CD4-positive, alpha-beta memory T cell (primary cell): Measurements from ENCODE around the gene TRH. TPM values are rescaled to one million over a fixed set of nuclear protein-coding genes. Genes with fewer than 3 reads are reported as not detected.

Source experiments
- CTCF ChIA-PET: fragments of 350-600 bp; sonication (Branson Sonifier 250); formaldehyde crosslinking; loops from one replicate; lab custom pipeline; 2021; ENCODE audit warnings: inconsistent platforms; ENCODE audit not compliant: partially characterized antibody; lab: Charles Lee
- POLR2A ChIA-PET: fragments of 350-600 bp; sonication (Branson Sonifier 250); formaldehyde crosslinking; loops from one replicate; lab custom pipeline; 2021; ENCODE audit not compliant: partially characterized antibody; lab: Charles Lee
- DNase-seq, 5 donors: peaks; one replicate each; pipeline versions ENCODE4 v3.0.0 to v3.0.0-alpha.2; 2020 to 2022; ENCODE audit warnings: mixed read lengths in 1 of 5
- H3K27ac ChIP-seq: one replicate; pipeline ENCODE4 v1.7.0; 2013; ENCODE audit warnings: low read depth, low read length
- H3K27me3 ChIP-seq: 2 replicates; pipeline ENCODE4 v1.7.0; 2013; ENCODE audit warnings: mild to moderate bottlenecking, low read length, moderate library complexity; ENCODE audit not compliant: insufficient read depth
- H3K36me3 ChIP-seq: 2 replicates; pipeline ENCODE4 v1.7.0; 2013; ENCODE audit warnings: mild to moderate bottlenecking, low read length, moderate library complexity; ENCODE audit not compliant: insufficient read depth
- H3K4me1 ChIP-seq: 2 replicates; pipeline ENCODE4 v1.7.0; 2013; ENCODE audit warnings: mild to moderate bottlenecking, low read length, moderate library complexity; ENCODE audit not compliant: insufficient read depth
- H3K4me3 ChIP-seq, 2 donors: one replicate each; pipeline ENCODE4 v1.7.0; 2013; ENCODE audit warnings: low read length in 2 of 2, mild to moderate bottlenecking in 1 of 2
- H3K9me3 ChIP-seq, 2 donors: one replicate each; pipeline ENCODE4 v1.7.0; 2013; ENCODE audit warnings: low read length in 2 of 2, control low read depth in 1 of 2; ENCODE audit not compliant: control insufficient read depth in 1 of 2
- H3K27ac Mint-ChIP-seq, 7 donors: one replicate each; pipeline ENCODE4 v1.8.0; 2020 to 2021; ENCODE audit warnings: mixed read lengths in 7 of 7, mild to moderate bottlenecking in 6 of 7, inconsistent platforms in 3 of 7, moderate library complexity in 3 of 7
- H3K27me3 Mint-ChIP-seq, 2 donors: one replicate each; pipeline ENCODE4 v1.8.0; 2020 to 2021; ENCODE audit warnings: mixed read lengths in 2 of 2
- H3K36me3 Mint-ChIP-seq, 2 donors: one replicate each; pipeline ENCODE4 v1.8.0; 2020 to 2021; ENCODE audit warnings: mixed read lengths in 2 of 2, inconsistent platforms in 1 of 2, mild to moderate bottlenecking in 1 of 2
- H3K4me1 Mint-ChIP-seq, 4 donors: one replicate each; pipeline ENCODE4 v1.8.0; 2020 to 2021; ENCODE audit warnings: mixed read lengths in 4 of 4, mild to moderate bottlenecking in 1 of 4
- H3K4me3 Mint-ChIP-seq, 8 donors: one replicate each; pipeline ENCODE4 v1.8.0; 2020 to 2021; ENCODE audit warnings: mixed read lengths in 8 of 8, mild to moderate bottlenecking in 7 of 8, moderate library complexity in 6 of 8, inconsistent platforms in 3 of 8
- H3K9me3 Mint-ChIP-seq, 8 donors: one replicate each; pipeline ENCODE4 v1.8.0; 2020 to 2021; ENCODE audit warnings: mixed read lengths in 8 of 8, mild to moderate bottlenecking in 5 of 8, inconsistent platforms in 3 of 8, moderate library complexity in 1 of 8
- intact Hi-C: fragments of 100-400 bp; cut with micrococcal nuclease; formaldehyde crosslinking; loops from one replicate; pipeline ENCODE4 v1.15.1; 2023
- polyA plus RNA-seq, 2 donors: library from polyadenylated mRNA; unstranded; fragments of 300-500 nt; fragmentation: Illumina TruSeq; gene quantifications; one replicate each; pipeline ENCODE4 v1.2.3, GENCODE V29; 2021
- total RNA-seq, 2 experiments: library from RNA; stranded (reverse); gene quantifications; one replicate each; pipeline ENCODE4 v1.2.3, GENCODE V29; 2021

Gene TRH
- total and polyA plus RNA-seq, 4 experiments from 2014 or later: not detected

GRCh38 chr3:129947538-129948240 lies 26.8 kb upstream of the TRH start:
- intact Hi-C loops: no loop called here
- CTCF ChIA-PET: interaction anchor here (1.7 kb wide), 1 partner anchor 299 kb away, joined by 4 read pairs; no protein-coding TSS in a partner anchor
- H3K9me3 ChIP-seq: no peaks in the 10 kb centered on the region

GRCh38 chr3:129950318-129951046 lies 24.0 kb upstream of the TRH start:
- no peak overlapping the region for H3K27ac Mint-ChIP-seq
- no peak overlapping the region for H3K27ac ChIP-seq
- no peak for DNase-seq
- no peak overlapping the region for H3K4me3 Mint-ChIP-seq
- no peak overlapping the region for H3K4me3 ChIP-seq
- H3K27me3 Mint-ChIP-seq: peaks cover 7 to 10% of the 10 kb centered on the region in 2 donors
- peaks cover 4% of the 10 kb centered on the region for H3K27me3 ChIP-seq
- no peaks in the 10 kb centered on the region for H3K36me3 Mint-ChIP-seq
- H3K9me3 ChIP-seq: no peaks in the 10 kb centered on the region
- H3K4me1 Mint-ChIP-seq: no peaks in the 10 kb centered on the region
- no peaks in the 10 kb centered on the region for H3K36me3 ChIP-seq
- ChIA-PET POLR2A (no interaction called here), CTCF (interaction anchor here (1.9 kb wide), 1 partner anchor 323 kb away, joined by 4 read pairs; no protein-coding TSS in a partner anchor)
- H3K9me3 Mint-ChIP-seq: peaks cover 0 to 11% (median 0%) of the 10 kb centered on the region in 8 donors
- H3K4me1 ChIP-seq: no peaks in the 10 kb centered on the region
- intact Hi-C loops: no loop called here

More at GRCh38 chr3:129947538-129948240, 26.8 kb upstream of the TRH start:
- H3K27me3 ChIP-seq: peaks cover 4% of the 10 kb centered on the region
- no peaks in the 10 kb centered on the region for H3K36me3 ChIP-seq
- no peaks in the 10 kb centered on the region for H3K4me1 Mint-ChIP-seq
- POLR2A ChIA-PET: no interaction called here
- peaks cover 6 to 13% of the 10 kb centered on the region in 2 donors for H3K27me3 Mint-ChIP-seq
- no peak overlapping the region for H3K4me3 ChIP-seq
- no peaks in the 10 kb centered on the region for H3K36me3 Mint-ChIP-seq
- no peak overlapping the region for H3K27ac ChIP-seq
- H3K4me1 ChIP-seq: no peaks in the 10 kb centered on the region
- no peak for DNase-seq
- no peak overlapping the region for H3K4me3 Mint-ChIP-seq
- H3K9me3 Mint-ChIP-seq: peaks cover 0 to 13% (median 0%) of the 10 kb centered on the region in 8 donors
- no peak overlapping the region for H3K27ac Mint-ChIP-seq

- no peaks in the 10 kb centered on the region for H3K9me3 ChIP-seq
- Mint-ChIP-seq H3K4me3 (no peak overlapping the region), H3K36me3 (no peaks in the 10 kb centered on the region), H3K27me3 (peaks cover 5 to 10% of the 10 kb centered on the region in 2 donors), H3K4me1 (no peaks in the 10 kb centered on the region), H3K27ac (no peak overlapping the region), H3K9me3 (peaks cover 0 to 3% (median 0%) of the 10 kb centered on the region in 8 donors)
- POLR2A ChIA-PET: no interaction called here
- intact Hi-C loops: no loop called here
- DNase-seq: no peak
- H3K4me3 ChIP-seq: no peak overlapping the region
- CTCF ChIA-PET: interaction anchor here (0.8 kb wide), 1 partner anchor 462 kb away, joined by 3 read pairs; no protein-coding TSS in a partner anchor
- peaks cover 4% of the 10 kb centered on the region for H3K27me3 ChIP-seq
- no peak overlapping the region for H3K27ac ChIP-seq
- no peaks in the 10 kb centered on the region for H3K4me1 ChIP-seq
- H3K36me3 ChIP-seq: no peaks in the 10 kb centered on the region
Observed at GRCh38 chr3:129952556-129953355, 21.8 kb upstream of the TRH start.

GRCh38 chr3:129953621-129954020 lies 20.9 kb upstream of the TRH start:
- intact Hi-C loops: no loop called here

GRCh38 chr3:129954514-129954913 lies 20.0 kb upstream of the TRH start:
- no peak overlapping the region for H3K4me3 Mint-ChIP-seq
- no peaks in the 10 kb centered on the region for H3K36me3 Mint-ChIP-seq
- Histone ChIP-seq H3K9me3 (no peaks in the 10 kb centered on the region), H3K27ac (no peak overlapping the region), H3K4me3 (no peak overlapping the region), H3K4me1 (no peaks in the 10 kb centered on the region), H3K27me3 (peaks cover 4% of the 10 kb centered on the region), H3K36me3 (no peaks in the 10 kb centered on the region)
- no peak overlapping the region for H3K27ac Mint-ChIP-seq
- ChIA-PET CTCF (interaction anchor here (0.9 kb wide), 1 partner anchor 11 kb away, joined by 4 read pairs; no protein-coding TSS in a partner anchor), POLR2A (no interaction called here)
- intact Hi-C loops: no loop called here
- H3K9me3 Mint-ChIP-seq: no peaks in the 10 kb centered on the region
- no peak for DNase-seq
- no peaks in the 10 kb centered on the region for H3K4me1 Mint-ChIP-seq
- peaks cover 5 to 12% of the 10 kb centered on the region in 2 donors for H3K27me3 Mint-ChIP-seq

More at GRCh38 chr3:129953621-129954020, 20.9 kb upstream of the TRH start:
- peaks cover 7 to 12% of the 10 kb centered on the region in 2 donors for H3K27me3 Mint-ChIP-seq
- Histone ChIP-seq H3K27ac (no peak overlapping the region), H3K9me3 (no peaks in the 10 kb centered on the region), H3K36me3 (no peaks in the 10 kb centered on the region), H3K27me3 (peaks cover 4% of the 10 kb centered on the region), H3K4me3 (no peak overlapping the region), H3K4me1 (no peaks in the 10 kb centered on the region)
- POLR2A ChIA-PET: no interaction called here
- H3K36me3 Mint-ChIP-seq: no peaks in the 10 kb centered on the region
- no peak for DNase-seq
- CTCF ChIA-PET: interaction anchor here (0.8 kb wide), 1 partner anchor 463 kb away, joined by 3 read pairs; no protein-coding TSS in a partner anchor
- no peaks in the 10 kb centered on the region for H3K9me3 Mint-ChIP-seq
- no peaks in the 10 kb centered on the region for H3K4me1 Mint-ChIP-seq
- no peak overlapping the region for H3K4me3 Mint-ChIP-seq
- no peak overlapping the region for H3K27ac Mint-ChIP-seq

- Histone ChIP-seq H3K4me3 (no peak overlapping the region), H3K27ac (no peak overlapping the region), H3K27me3 (no peaks in the 10 kb centered on the region), H3K9me3 (no peaks in the 10 kb centered on the region), H3K4me1 (no peaks in the 10 kb centered on the region), H3K36me3 (no peaks in the 10 kb centered on the region)
- no peak overlapping the region for H3K27ac Mint-ChIP-seq
- no peaks in the 10 kb centered on the region for H3K36me3 Mint-ChIP-seq
- peaks cover 6 to 16% of the 10 kb centered on the region in 2 donors for H3K27me3 Mint-ChIP-seq
- H3K4me1 Mint-ChIP-seq: no peaks in the 10 kb centered on the region
- DNase-seq: no peak
- CTCF ChIA-PET: no interaction called here
- no peak overlapping the region for H3K4me3 Mint-ChIP-seq
- no peaks in the 10 kb centered on the region for H3K9me3 Mint-ChIP-seq
- POLR2A ChIA-PET: no interaction called here
- intact Hi-C loops: no loop called here
Observed at GRCh38 chr3:129956936-129957335, 17.6 kb upstream of the TRH start.

GRCh38 chr3:129958755-129959154 lies 15.8 kb upstream of the TRH start:
- H3K9me3 ChIP-seq: no peaks in the 10 kb centered on the region
- H3K4me3 Mint-ChIP-seq: no peak overlapping the region
- peaks cover 6 to 10% of the 10 kb centered on the region in 2 donors for H3K27me3 Mint-ChIP-seq
- no peak overlapping the region for H3K4me3 ChIP-seq
- CTCF ChIA-PET: no interaction called here
- H3K27ac Mint-ChIP-seq: no peak overlapping the region
- H3K36me3 Mint-ChIP-seq: no peaks in the 10 kb centered on the region
- POLR2A ChIA-PET: no interaction called here
- H3K36me3 ChIP-seq: no peaks in the 10 kb centered on the region
- H3K27me3 ChIP-seq: no peaks in the 10 kb centered on the region
- no peak overlapping the region for H3K27ac ChIP-seq
- no peaks in the 10 kb centered on the region for H3K4me1 ChIP-seq
- no peaks in the 10 kb centered on the region for H3K9me3 Mint-ChIP-seq
- no peaks in the 10 kb centered on the region for H3K4me1 Mint-ChIP-seq
- intact Hi-C loops: no loop called here
- DNase-seq: no peak
